DMS 273 treated with DMSO at 0.1 percent for 48 hours (cell line): ENCODE measurements around the gene MYH9.

Experiments
- DNase-seq: peaks from one replicate; lab custom pipeline; 2025; lab: John Stamatoyannopoulos, UW

The MYH9 gene

DNA sequence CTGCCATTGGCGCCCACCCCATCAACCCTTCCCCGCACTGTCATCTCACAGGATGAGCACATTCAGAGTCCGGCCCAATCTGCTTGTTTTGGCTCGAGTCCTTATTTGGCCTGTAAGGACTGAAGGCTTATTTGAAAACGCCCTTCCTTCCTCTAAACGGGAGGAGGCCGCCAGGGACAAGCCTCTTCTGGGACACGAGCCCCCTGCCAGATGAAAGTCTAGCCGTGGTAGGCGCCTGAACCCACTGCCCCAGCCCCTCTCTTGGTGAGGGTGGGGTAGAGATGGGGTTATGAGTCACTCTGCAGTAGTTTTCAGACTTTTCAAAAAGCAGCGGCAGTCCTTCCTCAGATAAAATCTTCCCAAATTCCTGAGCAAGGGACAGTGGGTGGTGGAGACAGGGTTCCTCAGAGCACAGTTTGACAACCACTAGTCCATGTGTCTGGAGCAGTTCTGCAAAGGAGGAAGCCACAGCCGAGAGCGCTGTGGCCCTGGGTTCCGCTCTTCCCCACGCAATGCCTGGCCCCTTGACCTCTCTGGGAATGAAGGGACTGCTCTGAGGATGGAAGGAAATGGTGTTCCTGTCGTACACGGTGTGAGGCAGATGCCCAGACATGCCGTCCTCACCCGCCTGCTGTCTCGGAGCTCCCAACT, 57.0 kb downstream of the MYH9 start:
- no peak for DNase-seq

DNA sequence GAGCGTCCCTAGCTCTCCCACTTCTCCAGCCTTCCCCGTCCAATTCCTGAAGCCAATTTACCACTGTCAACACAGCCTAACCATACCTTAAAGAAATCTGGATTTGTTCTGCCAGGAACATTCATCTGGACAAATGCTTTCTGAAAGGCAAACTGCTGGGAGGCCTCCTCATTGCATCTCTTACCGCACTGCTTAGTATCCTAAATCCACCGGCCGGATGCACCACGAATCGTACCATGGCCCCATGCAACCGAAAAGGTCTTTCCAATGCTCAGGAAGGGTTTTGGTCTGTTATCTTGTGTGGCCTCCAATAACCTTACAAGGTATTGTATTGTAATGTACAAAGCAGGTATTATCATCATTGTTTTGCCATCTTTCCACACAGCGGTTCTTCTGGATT, 57.6 kb downstream of the MYH9 start:
- no peak for DNase-seq

DNA sequence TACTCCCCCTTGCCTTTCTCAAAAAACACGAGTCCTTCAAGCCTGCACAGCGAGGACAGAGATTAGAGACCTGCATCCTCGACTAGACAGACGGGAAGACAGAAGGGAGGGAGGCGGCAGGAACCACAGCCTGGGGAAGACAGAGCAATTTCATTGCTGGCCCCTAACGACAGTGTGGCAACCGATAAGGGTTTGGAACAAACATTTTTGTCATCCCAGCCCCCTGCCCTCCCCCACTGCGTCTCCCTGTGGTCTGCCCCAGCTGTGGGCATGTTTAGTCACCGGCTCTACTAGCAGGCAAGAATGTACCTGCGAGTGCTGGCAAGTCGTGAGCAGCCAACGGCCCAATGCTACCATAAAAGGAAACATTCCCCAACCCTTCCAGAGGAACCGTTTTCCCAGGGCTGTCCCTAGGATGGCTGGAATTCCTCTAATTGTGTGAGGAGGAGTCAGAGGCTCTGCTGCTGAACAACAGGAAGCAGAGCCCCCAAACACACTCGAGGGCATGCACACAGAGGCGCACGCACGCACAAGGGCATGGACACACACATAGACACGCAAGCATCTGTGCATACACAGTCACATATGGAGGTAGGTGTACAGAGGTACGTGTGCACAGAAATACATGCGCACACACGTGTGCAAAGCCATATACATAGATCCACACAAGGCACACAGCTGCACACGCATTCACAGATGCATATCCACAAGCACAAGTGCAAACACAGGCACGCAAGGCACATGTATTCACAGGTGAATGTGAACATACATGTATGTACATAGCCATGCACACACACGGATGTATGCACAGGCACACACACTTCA, 58.3 kb downstream of the MYH9 start:
- DNase-seq, result peak; percentile 48

DNA sequence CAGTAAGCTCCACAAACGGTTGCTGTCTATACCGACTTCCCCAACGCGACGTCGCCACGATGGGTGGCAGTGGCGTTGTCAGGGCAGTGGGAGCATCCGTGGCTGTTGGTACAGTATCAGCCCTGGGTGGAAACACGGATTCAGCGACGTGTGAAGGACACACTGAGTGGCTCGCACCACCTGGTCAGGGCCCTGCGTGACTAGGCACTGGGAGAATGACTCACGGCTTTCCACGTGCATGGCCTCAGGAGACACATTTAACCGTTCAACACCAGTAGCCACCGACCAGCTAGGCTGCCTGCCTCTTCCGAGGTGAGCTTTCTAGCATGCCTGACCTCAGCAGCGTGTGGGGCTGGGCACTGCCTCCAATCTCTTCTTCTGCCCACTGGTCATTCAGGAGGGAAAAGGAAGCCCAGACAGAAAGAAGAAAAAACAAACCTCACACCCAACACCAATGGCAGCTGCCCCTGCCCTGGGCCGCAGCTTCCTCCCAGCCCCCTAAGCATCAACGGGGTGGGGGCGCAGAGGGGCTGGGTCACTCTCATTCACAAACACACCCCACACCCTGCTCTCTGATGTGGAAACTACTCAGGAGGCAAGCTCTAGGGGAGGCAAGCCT, 59.0 kb downstream of the MYH9 start:
- DNase-seq, result no peak

DNA sequence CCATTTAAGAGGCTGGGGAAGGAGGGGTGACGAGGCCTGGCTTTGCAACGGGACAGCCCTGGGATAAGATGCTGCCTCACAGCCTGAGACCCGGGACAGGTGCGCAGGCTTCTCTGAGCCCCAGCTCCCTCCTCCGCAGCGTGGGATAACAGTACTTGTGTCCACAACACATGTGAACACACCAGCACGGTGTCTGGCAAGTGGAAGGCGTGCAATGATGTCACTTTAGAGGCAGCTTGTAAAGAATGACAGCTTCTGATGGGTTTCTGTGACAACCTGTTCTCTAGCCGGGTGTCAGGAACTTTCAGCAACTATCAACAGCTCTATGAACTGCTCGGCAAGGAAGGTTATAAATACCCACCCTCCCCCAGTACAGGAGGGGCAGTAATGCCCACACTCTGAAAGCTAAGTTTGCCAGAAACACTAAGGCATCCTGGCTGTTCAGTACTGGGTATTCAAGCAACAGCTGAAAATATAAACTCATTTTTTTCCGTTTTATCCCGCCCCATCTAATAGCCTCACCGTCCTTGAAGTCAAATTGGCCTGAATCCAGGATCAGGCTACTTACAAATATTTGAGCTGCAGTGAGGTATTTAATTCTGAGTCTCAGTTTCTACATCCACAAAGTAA, 59.7 kb downstream of the MYH9 start:
- DNase-seq, result no peak

DNA sequence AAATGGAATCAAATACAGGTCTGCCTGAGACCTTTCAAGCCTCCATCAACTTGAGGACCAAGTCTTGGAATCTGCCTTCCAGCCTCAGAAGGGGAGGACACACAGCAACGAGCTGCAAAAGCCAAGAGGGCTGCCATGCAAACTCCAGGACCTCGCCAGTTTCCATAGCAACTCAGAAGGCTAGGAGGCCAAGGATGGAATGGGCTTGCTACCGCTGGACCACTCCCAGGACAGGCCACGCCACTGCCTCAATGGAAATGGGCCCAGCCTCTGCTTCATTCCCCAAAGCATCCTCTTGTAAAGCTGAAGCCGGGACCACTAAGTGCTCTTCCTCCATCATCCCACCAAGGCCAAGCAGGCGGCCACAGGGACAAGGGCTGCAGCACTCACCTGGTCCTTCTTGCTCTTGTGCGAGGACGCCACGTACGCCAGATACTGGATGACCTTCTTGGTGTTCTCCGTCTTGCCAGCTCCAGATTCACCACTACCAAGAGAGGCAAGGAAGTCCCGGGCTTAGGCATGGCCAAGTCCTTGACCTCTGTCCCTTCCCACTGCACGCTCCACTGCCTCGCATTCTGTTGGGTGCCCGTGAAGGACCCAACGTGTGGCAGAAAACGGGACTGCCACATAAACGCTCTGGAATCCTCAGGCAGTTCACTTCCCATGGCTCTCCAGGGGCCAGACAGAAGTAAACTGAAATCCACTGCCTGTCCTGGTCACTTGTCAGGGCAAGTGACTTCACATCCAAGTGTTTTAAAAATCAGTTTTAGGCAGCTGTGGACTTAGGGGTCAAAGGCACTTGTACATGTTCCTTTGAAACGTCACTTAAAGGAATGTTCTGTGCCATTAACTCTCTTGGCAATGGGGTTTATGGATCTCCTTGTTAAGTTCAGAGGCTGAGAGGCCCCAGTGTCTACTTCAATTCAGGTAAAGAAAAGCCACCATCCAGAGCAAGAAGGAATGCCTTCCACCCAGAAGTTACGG, 61.3 kb downstream of the MYH9 start:
- no peak for DNase-seq

DNA sequence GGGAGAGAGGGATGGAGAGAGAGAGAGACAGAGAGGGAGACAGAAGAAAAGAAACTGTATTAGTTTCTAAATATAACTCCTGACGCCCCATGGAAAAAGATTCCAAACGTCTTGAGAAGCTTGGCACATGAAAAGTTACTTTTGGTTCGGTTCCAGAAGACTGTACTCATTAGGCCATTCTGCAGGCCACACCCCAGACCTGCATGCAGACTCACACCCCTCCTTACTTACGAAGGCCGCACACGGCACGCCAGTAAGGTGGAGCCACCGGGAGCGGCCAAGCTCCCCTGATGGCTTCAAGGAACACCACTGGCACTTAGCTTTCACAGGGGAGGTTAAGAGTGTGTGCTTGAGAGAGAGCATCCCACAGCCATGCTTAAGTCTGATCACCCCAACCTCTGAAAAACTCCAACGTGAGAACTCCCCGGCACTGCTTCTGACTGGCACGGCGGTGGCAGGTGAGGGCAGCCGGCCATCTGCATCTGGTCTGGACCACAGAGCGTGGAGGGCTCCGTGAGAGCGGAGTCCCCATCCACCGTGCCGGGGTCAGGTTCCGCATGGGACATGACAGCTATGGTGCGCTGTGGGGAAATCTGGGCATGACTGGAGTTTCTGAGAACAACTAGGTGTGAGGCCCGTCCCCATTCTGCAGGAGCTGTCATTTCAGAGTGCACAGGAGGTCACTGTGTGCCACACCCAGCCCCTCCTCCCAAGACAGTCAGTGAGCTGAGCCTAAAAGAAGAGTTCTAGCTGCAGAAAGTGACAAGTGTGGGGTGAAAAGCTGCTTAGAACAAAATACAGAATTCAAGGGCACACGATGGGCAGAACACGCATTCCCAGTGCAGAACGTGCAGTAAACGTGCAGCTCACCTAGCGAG, 62.4 kb downstream of the MYH9 start:
- no peak for DNase-seq

DNA sequence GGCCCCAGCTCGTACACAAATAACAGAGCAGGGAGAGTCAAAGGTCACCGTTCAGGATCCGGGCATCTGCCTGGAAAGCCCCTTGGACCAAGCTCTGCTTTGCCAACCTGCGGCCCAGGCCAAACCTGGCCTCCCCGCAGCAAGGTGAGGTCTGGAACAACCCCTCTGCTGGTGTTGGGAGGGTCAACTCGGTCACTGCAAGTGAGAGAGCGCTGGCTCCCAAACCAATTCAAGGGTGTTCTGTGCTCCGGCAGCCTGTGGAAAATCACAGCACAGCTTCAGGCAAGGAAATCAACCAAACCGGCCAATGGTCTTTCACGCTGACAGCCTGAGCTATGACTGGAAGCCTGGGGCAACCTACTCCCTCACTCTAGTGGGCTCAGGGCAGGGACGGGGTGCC, 63.4 kb downstream of the MYH9 start:
- DNase-seq, result no peak

DNA sequence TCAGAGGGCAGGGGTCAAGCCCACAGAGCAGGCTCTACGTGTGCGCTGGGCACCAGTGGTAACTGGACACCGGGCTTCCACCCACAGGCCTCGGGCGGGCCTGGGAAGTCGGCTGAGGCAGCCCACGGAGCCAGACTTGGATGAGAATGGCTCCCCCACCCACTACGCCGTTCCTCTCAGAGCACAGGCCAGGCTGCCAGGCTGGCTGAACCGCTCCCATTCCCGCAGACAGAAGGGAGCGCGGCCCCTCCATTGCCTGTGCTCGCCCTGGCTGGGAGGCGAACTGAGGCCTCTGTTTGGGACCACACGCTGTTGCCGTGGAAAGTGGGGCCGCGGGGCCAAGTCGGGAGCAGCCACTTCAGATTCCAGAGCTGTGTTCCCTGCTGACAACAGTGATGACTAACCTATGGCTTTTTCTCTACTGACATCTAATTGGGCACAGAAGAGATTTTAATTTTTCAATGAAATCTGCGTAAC, 63.9 kb downstream of the MYH9 start:
- DNase-seq, result no peak

DNA sequence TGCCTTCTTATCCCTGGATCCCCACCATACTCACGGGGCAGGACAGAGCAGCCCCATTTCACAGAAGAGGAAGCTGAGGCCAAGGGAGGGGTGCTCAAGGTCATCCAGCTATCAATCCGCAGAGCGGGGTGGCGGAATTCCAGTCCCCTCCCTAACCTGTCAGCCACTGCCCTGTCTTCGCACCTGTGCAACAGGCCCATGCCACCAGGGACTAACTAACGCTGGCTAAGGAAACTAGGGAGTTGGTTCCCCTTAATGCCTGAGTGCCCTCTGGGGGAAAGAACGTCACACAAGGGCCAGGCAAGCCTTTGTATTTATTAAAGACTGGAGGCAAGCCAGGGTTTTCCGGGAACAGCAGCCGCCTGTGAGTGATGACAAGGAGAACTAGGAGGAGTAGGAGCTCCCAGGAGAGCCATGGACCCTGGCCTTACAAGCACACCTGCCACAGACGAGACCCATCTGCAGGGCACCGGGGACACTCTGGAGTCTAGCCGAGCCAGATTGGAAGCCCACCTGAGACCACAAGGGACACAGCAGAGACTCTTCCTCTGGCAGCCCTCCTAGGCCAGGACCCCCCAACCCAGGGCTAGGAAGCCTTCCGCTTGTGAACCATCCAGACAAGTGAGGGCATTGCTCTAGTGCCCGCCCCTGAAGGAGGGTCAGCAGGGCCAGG, 64.4 kb downstream of the MYH9 start:
- DNase-seq, result no peak

DNA sequence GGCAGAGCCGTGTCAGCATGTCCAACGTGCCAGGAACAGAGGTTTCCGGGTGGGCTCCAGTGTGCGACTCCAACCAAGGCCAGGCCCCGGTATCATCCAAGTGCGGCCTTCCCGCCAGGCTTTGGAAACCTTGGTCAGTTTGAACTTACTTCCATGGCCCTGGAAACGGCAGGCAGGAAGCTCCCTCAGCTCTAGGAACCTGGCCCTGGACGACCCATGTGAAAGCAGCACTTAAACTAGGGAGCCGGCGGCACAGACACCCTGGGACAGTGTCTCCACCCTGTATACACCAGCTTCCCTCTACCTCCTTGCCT, 65.2 kb downstream of the MYH9 start:
- DNase-seq, result no peak

DNA sequence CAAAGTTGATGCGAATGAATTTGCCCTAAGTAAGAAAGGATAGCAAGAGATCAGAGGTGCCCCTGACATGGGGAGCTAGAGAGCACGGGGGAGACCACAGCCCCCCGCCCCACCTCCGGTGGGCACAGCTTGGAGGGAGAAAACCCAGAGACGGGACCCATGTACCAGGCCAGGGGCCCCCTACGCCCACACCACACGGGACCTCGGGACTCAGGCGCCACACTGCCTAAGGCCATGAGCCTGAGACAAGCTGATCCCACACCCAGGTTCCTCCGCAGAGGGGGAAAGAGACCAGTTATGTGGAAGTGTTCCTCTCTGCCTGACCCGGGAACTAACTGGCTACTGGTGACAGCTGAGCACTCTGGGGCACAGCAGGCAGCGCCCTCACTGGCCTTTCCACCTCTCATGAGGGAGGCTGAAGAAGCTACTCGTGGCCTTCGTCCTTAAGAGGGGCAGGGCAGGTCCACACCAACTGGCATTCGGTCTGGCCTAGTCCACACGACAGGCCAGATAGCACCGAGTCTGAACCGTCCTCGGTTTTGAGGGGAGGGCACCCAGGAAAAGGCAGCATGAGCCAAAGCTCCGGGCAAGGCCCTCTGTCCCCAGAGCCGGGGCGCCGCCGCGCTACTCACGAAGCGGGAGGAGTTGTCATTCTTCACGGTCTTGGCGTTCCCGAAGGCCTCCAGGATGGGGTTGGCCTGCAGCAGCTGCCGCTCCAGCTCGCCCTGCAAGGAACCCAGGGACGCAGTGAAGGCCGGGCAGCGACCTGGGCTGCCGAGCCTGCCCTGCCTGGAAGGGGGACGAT, 65.8 kb downstream of the MYH9 start:
- no peak for DNase-seq

DNA sequence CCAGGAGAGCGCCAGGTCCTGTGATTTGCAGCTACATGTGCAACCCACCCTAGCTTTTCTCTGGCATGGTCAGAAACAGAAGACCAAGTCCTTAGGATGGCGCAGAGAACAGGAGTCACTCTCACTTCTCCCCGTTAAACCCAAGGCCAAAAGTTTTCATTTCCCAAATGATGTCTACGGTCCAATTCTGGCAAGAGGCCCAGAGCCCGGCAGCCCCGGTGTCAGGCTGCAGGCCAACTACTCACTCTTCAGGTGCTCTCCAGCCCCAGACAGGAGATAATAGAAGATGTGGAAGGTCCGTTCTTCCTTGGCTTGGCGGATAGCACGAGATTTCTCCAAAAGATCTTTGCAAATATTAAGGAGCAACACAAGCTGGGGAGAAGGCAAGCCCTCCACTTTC, 67.2 kb downstream of the MYH9 start:
- no peak for DNase-seq

DNA sequence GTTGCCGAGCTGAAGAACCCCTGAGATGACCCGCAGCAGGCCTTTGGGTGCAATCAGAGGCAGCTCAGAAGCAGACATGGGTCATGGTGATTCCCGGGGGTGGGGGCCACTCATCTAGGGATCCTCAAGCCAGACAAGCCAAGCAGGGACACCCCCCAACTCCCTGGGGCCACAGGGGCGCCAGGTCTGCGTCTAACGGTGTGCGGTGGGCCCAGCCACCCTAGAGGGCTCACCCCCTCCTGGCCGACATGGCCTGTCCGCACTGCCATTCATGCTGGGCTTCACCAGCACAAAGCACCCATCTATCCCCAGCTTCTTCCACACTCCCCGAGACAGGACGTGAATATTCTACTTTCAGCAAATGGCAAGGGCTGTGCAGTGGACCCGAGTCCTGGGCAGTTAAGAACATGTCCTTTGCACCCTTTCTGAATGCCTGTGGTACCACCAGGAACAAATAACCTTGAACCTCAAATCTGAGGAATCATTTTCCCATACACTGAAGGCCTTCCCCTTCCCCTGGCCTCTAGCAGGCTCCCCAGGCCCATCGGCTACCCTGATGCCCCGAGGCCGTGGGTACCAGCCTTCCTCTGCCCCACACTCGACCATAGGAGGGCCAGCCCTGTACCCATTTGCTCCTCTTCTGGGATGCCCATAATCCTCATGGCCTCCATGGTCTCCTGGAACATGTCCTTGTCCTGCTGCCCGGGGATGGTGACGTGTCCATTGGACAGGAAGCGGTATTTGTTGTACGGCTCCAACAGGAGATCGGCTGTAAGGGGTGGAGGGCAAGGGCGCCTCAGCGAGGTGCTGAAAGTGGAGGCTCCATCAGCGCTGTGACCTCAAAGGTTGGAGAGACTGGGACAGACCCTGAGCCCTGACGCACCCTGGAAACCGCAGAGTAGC, 67.9 kb downstream of the MYH9 start:
- no peak for DNase-seq

DNA sequence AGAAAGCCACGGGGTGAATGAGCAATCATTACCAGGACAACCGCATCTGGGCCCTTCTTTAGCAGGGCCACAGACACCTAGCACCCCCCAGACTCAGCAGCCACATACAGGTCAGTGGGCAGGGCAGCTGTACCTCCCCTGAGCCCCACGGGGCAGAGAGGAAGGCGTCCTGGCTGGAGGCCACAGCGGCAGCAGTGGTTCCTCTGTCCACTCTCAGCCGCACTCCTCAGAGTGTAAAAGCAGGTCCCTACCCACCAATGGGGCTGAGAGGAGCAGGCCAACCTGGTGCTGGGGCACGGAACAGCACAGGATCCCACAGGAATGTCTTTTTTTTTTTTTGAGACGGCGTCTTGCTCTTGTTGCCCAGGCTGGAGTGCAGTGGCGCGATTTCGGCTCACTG, 69.3 kb downstream of the MYH9 start:
- DNase-seq, result no peak

DNA sequence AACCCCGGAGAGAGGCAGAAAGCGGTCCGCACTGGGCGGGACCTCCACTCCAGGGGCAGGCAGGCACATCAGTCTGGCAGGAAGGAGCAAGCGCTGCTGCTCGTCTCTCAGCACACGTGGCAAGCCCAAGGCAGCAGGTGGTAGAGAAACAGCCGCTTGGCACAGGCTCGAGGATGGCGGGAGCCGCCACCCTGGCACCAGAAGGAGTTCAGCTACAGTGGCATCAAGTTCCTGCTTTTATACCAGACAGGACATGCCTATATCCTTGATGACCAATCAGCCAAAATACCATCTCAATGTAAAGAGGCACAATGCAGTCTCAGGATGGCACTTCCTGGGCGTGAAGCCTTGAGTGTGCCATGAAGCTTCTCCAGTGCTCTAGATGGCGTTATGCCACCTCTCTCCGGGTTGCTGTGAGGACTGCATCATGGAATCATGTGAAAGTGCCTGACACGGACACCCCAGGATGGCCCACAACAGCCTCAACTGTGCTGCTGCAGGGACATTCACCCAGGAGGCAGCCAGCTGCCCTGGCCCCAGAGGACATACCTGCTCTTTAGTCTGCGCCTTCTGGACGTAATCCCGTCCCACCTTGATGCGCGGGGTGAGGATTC, 70.0 kb downstream of the MYH9 start:
- DNase-seq, result no peak

DNA sequence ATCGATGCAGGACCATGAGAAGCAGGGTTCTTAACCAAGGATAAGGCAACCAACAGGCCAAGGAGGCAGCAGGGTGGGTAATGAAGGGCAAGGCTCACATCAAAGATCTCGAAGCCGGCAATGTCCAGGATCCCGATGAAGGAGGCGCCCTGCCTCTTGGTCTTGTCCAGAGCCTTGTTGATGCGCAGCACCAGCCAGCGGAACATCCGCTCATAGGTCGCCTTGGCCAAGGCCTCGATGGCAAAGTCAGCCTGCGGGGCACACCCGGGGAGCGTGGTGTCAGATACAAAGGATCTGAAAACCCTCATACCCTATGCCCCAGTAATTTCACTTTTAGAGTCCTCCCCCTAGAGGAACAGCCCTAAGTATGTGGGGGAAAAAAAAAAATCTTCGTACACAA, 71.3 kb downstream of the MYH9 start:
- DNase-seq, result no peak

DNA sequence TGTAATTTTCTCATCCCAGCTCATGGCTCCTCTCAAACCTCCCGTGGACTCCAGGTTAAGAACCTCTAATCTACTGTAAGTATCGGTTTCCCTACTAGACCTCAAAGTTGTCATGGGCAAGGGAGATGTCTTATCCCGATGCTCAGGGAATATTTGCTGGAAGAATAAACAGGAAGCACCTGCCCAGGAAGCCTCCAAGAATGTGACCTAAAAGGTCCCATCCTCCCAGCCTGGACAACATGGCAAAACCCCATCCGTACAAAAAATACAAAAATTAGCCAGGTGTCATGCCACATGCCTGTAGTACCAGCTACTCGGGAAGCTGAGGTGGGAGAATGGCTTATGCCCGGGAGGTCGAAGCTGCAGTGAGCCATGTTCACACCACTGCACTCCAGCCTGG, 72.4 kb downstream of the MYH9 start:
- no peak for DNase-seq
